Osteoblast (primary cell): ENCODE data around the gene ABCC9. TPM values are rescaled to one million over a fixed set of nuclear protein-coding genes. Genes with fewer than 3 reads are reported as not detected.
A peak's percentile ranks its signal among the peaks of the same experiment; 100 is the strongest.

Source experiments
- DNase-seq: peaks from one replicate; pipeline ENCODE4 v3.0.0; 2011; ENCODE audit warnings: low spot score, mixed read lengths; ENCODE audit not compliant: insufficient read length; ENCODE audit errors: missing footprints
- H2AFZ ChIP-seq: 2 replicates; pipeline ENCODE4 v1.6.0; 2011; ENCODE audit warnings: mild to moderate bottlenecking, low read length
- H3K27ac ChIP-seq: 2 replicates; pipeline ENCODE4 v1.5.1; 2011; ENCODE audit warnings: mild to moderate bottlenecking, low read depth, low read length, moderate library complexity
- H3K27me3 ChIP-seq: 2 replicates; pipeline ENCODE4 v1.6.0; 2012; ENCODE audit warnings: mild to moderate bottlenecking, control low read depth, inconsistent platforms, low read length, moderate library complexity; ENCODE audit not compliant: insufficient read depth
- H3K36me3 ChIP-seq: 2 replicates; pipeline ENCODE4 v1.5.1; 2011; ENCODE audit warnings: mild to moderate bottlenecking, low read length, control low read depth, moderate library complexity; ENCODE audit not compliant: insufficient read depth
- H3K4me1 ChIP-seq: 2 replicates; pipeline ENCODE4 v1.5.1; 2011; ENCODE audit warnings: mild to moderate bottlenecking, low read length, control low read depth, moderate library complexity; ENCODE audit not compliant: insufficient read depth
- H3K4me2 ChIP-seq: 2 replicates; pipeline ENCODE4 v1.6.0; 2011; ENCODE audit warnings: mild to moderate bottlenecking, low read length; ENCODE audit not compliant: insufficient read depth
- H3K4me3 ChIP-seq: fragments of 200-600 bp; sonication (generic); 3 replicates; pipeline ENCODE4 v1.5.1; 2012; ENCODE audit warnings: mild to moderate bottlenecking, low read length, inconsistent platforms; ENCODE audit not compliant: insufficient read depth
- H3K79me2 ChIP-seq: 2 replicates; pipeline ENCODE4 v1.6.0; 2012; ENCODE audit warnings: mild to moderate bottlenecking, low read length, control low read depth, inconsistent platforms; ENCODE audit not compliant: insufficient read depth
- H3K9me3 ChIP-seq: 2 replicates; pipeline ENCODE4 v1.5.1; 2011; ENCODE audit warnings: low read depth, low read length, control low read depth
- H4K20me1 ChIP-seq: 2 replicates; pipeline ENCODE4 v1.6.0; 2012; ENCODE audit warnings: mild to moderate bottlenecking, low read length, control low read depth; ENCODE audit not compliant: insufficient read depth
- CTCF ChIP-seq: IDR thresholded peaks from 2 replicates; pipeline ENCODE4 v1.5.1; 2011; ENCODE audit warnings: mild to moderate bottlenecking, low read depth, low read length, moderate library complexity; ENCODE audit errors: extremely low read depth
- total RNA-seq: library from RNA; depleted of rRNA; stranded (reverse); fragments of >200 nt; gene quantifications from 2 replicates; pipeline ENCODE4 v1.2.3, GENCODE V29; 2012

Gene ABCC9
- total RNA-seq, 1 donor = 14.5 TPM

GRCh38 chr12:21912318-21912717 lies 28.9 kb downstream of the ABCC9 start:
- H3K4me3 ChIP-seq = no peak overlapping the region
- H3K79me2 ChIP-seq = no peaks in the 10 kb centered on the region
- H3K9me3 ChIP-seq = no peaks in the 10 kb centered on the region
- peaks cover 18% of the 10 kb centered on the region for H3K4me1 ChIP-seq
- no peaks in the 10 kb centered on the region for H4K20me1 ChIP-seq
- TF ChIP-seq CTCF = no peak
- H2AFZ ChIP-seq = no peak overlapping the region
- peak overlapping the region; percentile 60 for H3K4me2 ChIP-seq
- no peaks in the 10 kb centered on the region for H3K27me3 ChIP-seq
- H3K36me3 ChIP-seq = no peaks in the 10 kb centered on the region
- DNase-seq = no peak
- H3K27ac ChIP-seq = no peak overlapping the region

- Histone ChIP-seq H4K20me1 (no peaks in the 10 kb centered on the region), H3K79me2 (no peaks in the 10 kb centered on the region), H3K36me3 (no peaks in the 10 kb centered on the region), H2AFZ (peak overlapping the region; percentile 60), H3K4me1 (peaks cover 21% of the 10 kb centered on the region), H3K4me3 (no peak overlapping the region), H3K4me2 (peak overlapping the region; percentile 60), H3K9me3 (no peaks in the 10 kb centered on the region), H3K27ac (peak overlapping the region; percentile 42), H3K27me3 (no peaks in the 10 kb centered on the region)
- DNase-seq = no peak
- TF ChIP-seq CTCF = no peak
Observed at GRCh38 chr12:21911832-21912231, 29.4 kb downstream of the ABCC9 start.

- no peak for TF ChIP-seq CTCF
- Histone ChIP-seq H3K4me1 (peaks cover 27% of the 10 kb centered on the region), H4K20me1 (no peaks in the 10 kb centered on the region), H3K36me3 (no peaks in the 10 kb centered on the region), H3K4me3 (no peak overlapping the region), H3K27me3 (no peaks in the 10 kb centered on the region), H3K27ac (no peak overlapping the region), H3K79me2 (no peaks in the 10 kb centered on the region), H2AFZ (no peak overlapping the region), H3K9me3 (no peaks in the 10 kb centered on the region), H3K4me2 (no peak overlapping the region)
- DNase-seq = no peak
Observed at GRCh38 chr12:21910657-21911056, 30.6 kb downstream of the ABCC9 start.

GRCh38 chr12:21907948-21908837 lies 33.0 kb downstream of the ABCC9 start:
- H3K36me3 ChIP-seq = no peaks in the 10 kb centered on the region
- no peaks in the 10 kb centered on the region for H3K79me2 ChIP-seq
- no peak overlapping the region for H3K27ac ChIP-seq
- TF ChIP-seq CTCF = no peak
- H2AFZ ChIP-seq = no peak overlapping the region
- DNase-seq = no peak
- no peaks in the 10 kb centered on the region for H3K27me3 ChIP-seq
- no peaks in the 10 kb centered on the region for H3K9me3 ChIP-seq
- H3K4me2 ChIP-seq = no peak overlapping the region
- H4K20me1 ChIP-seq = no peaks in the 10 kb centered on the region
- H3K4me3 ChIP-seq = no peak overlapping the region
- H3K4me1 ChIP-seq = peaks cover 22% of the 10 kb centered on the region
